Colonic mucosa (tissue), 4 donors: Measurements from ENCODE around the gene GCH1. TPM values are rescaled to one million over a fixed set of nuclear protein-coding genes. Genes with fewer than 3 reads are reported as not detected.
A peak's percentile ranks its signal among the peaks of the same experiment; 100 is the strongest.
"Not testable (repeated sequence)": the region's sequence is repeated elsewhere in the genome, so short reads cannot be mapped to it uniquely, and the experiment has no call there.

ENCODE experiments used
- DNase-seq: peaks from one replicate; pipeline ENCODE4 v3.0.0-alpha.2; 2020
- H3K27ac ChIP-seq: fragments of 200-600 bp; one replicate; pipeline ENCODE4 v1.8.0; 2021
- H3K27me3 ChIP-seq: fragments of 200-600 bp; one replicate; pipeline ENCODE4 v1.8.0; 2021
- H3K36me3 ChIP-seq: fragments of 200-600 bp; one replicate; pipeline ENCODE4 v1.8.0; 2021
- H3K4me1 ChIP-seq: fragments of 200-600 bp; one replicate; pipeline ENCODE4 v1.8.0; 2021; ENCODE audit warnings: mild to moderate bottlenecking
- H3K4me3 ChIP-seq: fragments of 200-600 bp; one replicate; pipeline ENCODE4 v1.8.0; 2021
- H3K9ac ChIP-seq, 2 donors: one replicate each; pipeline ENCODE4 v1.7.0; 2013; ENCODE audit warnings: control low read depth in 2 of 2, low read depth in 2 of 2, low read length in 2 of 2
- H3K9me3 ChIP-seq: fragments of 200-600 bp; one replicate; pipeline ENCODE4 v1.8.0; 2021
- CTCF ChIP-seq: fragments of 200-600 bp; IDR thresholded peaks from one replicate; pipeline ENCODE4 v1.8.0; 2022; ENCODE audit warnings: antibody characterized with exemption, mild to moderate bottlenecking
- intact Hi-C: fragments of 100-400 bp; cut with DNase I; formaldehyde crosslinking; loops from one replicate; pipeline ENCODE4 v1.14.1; 2022
- total RNA-seq, 2 donors: library from RNA; stranded (reverse); fragmentation: NEBNext Ultra II Directional in 1 of 2; extraction: Animal tissue kit (Norgen Biotek cat#: 25700) in 1 of 2; gene quantifications; one replicate each; pipeline ENCODE4 v1.2.1, GENCODE V29; 2021
- donor health status: healthy.
- donor health status: DM: no; HTN: no; CAD: no.
- donor health status: DM: no; HTN: no; CAD: no.

The GCH1 gene
- total RNA-seq, 2 donors from 2014 or later, result 20.4 to 30.8 TPM

GRCh38 chr14:54908190-54908589, 5.6 kb upstream of the GCH1 start:
- no peaks in the 10 kb centered on the region for H3K27me3 ChIP-seq
- intact Hi-C loops, result loop anchor here (10.0 kb wide), 1 partner anchor 343 kb away; the partner anchor contains the start of gene SAMD4A
- no peak overlapping the region for H3K4me3 ChIP-seq
- H3K4me1 ChIP-seq, result no peaks in the 10 kb centered on the region
- H3K9me3 ChIP-seq, result no peaks in the 10 kb centered on the region
- no peak for DNase-seq
- H3K36me3 ChIP-seq, result no peaks in the 10 kb centered on the region
- H3K27ac ChIP-seq, result no peak overlapping the region
- TF ChIP-seq CTCF, result no peak
- no peak overlapping the region for H3K9ac ChIP-seq

- Histone ChIP-seq H3K4me3 (no peak overlapping the region), H3K36me3 (no peaks in the 10 kb centered on the region), H3K27ac (no peak overlapping the region), H3K9ac (no peak overlapping the region), H3K27me3 (no peaks in the 10 kb centered on the region), H3K4me1 (no peaks in the 10 kb centered on the region), H3K9me3 (no peaks in the 10 kb centered on the region)
- no peak for TF ChIP-seq CTCF
- intact Hi-C loops, result loop anchor here (10.0 kb wide), 1 partner anchor 341 kb away; the partner anchor contains the start of gene SAMD4A
- DNase-seq, result no peak
These were observed 3.4 kb upstream of the GCH1 start for GRCh38 chr14:54906075-54906474.

GRCh38 chr14:54902143-54902520, 494 bp downstream of the GCH1 start:
- H3K4me1 ChIP-seq, result no peaks in the 10 kb centered on the region
- H3K9me3 ChIP-seq, result no peaks in the 10 kb centered on the region
- peak overlapping the region; percentile 98 for H3K27ac ChIP-seq
- peak; percentile 79 for DNase-seq
- H3K9ac ChIP-seq, result peak overlapping the region; percentile 89 to 99
- TF ChIP-seq CTCF, result no peak
- H3K27me3 ChIP-seq, result no peaks in the 10 kb centered on the region
- H3K4me3 ChIP-seq, result peak overlapping the region; percentile 96
- intact Hi-C loops, result loop anchor here (10.0 kb wide), 1 partner anchor 337 kb away; the partner anchor contains the start of gene SAMD4A
- no peaks in the 10 kb centered on the region for H3K36me3 ChIP-seq

- no peak for TF ChIP-seq CTCF
- no peaks in the 10 kb centered on the region for H3K9me3 ChIP-seq
- H3K36me3 ChIP-seq, result no peaks in the 10 kb centered on the region
- H3K4me1 ChIP-seq, result no peaks in the 10 kb centered on the region
- H3K27me3 ChIP-seq, result no peaks in the 10 kb centered on the region
- peak overlapping the region; percentile 96 for H3K4me3 ChIP-seq
- peak overlapping the region; percentile 89 to 99 for H3K9ac ChIP-seq
- peak; percentile 44 for DNase-seq
- intact Hi-C loops, result loop anchor here (10.0 kb wide), 1 partner anchor 337 kb away; the partner anchor contains the start of gene SAMD4A
- peak overlapping the region; percentile 98 for H3K27ac ChIP-seq
These were observed 1.1 kb downstream of the GCH1 start for GRCh38 chr14:54901380-54902142.

- H3K9ac ChIP-seq, result no peak overlapping the region
- TF ChIP-seq CTCF, result no peak
- H3K4me1 ChIP-seq, result no peaks in the 10 kb centered on the region
- no peak for DNase-seq
- no peaks in the 10 kb centered on the region for H3K9me3 ChIP-seq
- intact Hi-C loops, result no loop called here
- H3K4me3 ChIP-seq, result no peak overlapping the region
- no peak overlapping the region for H3K27ac ChIP-seq
- H3K36me3 ChIP-seq, result no peaks in the 10 kb centered on the region
- H3K27me3 ChIP-seq, result no peaks in the 10 kb centered on the region
These were observed 3.1 kb downstream of the GCH1 start for GRCh38 chr14:54899573-54899972.

GRCh38 chr14:54897809-54898555, 4.6 kb downstream of the GCH1 start:
- DNase-seq, H3K9ac ChIP-seq, H3K4me1 ChIP-seq, H3K36me3 ChIP-seq, H3K27me3 ChIP-seq, H3K9me3 ChIP-seq, H3K27ac ChIP-seq, intact Hi-C loops, H3K4me3 ChIP-seq: not testable (repeated sequence)
